Lung (tissue), 12 donors: ENCODE results near the gene POU2F1. TPM values are rescaled to one million over a fixed set of nuclear protein-coding genes. Genes with fewer than 3 reads are reported as not detected.

ENCODE experiments used
- ATAC-seq: fragments of 200-7000 bp; cut with Tn5 transposase; one replicate; pipeline ENCODE4 v1.9.1; 2020; ENCODE audit warnings: moderate number of reproducible peaks; ENCODE audit not compliant: insufficient read depth, low FRiP score
- DNase-seq, 3 donors: peaks; one replicate each; pipeline ENCODE4 v3.0.0-alpha.2; 2013 to 2017
- H3K27ac ChIP-seq, 2 donors: one replicate each; pipeline ENCODE4 v1.5.1; 2013; ENCODE audit warnings: mild to moderate bottlenecking in 2 of 2, moderate library complexity in 2 of 2, control low read depth in 1 of 2, inconsistent platforms in 1 of 2, low read depth in 1 of 2, low read length in 1 of 2
- H3K27me3 ChIP-seq, 3 donors: one replicate each; pipeline ENCODE4 v1.5.1; 2013; ENCODE audit warnings: low read length in 2 of 3; ENCODE audit not compliant: control insufficient read depth in 3 of 3, insufficient read depth in 3 of 3
- H3K36me3 ChIP-seq, 4 donors: one replicate each; pipeline ENCODE4 v1.5.1; 2013; ENCODE audit warnings: low read length in 4 of 4, mild to moderate bottlenecking in 1 of 4, moderate library complexity in 1 of 4; ENCODE audit not compliant: control insufficient read depth in 4 of 4, insufficient read depth in 4 of 4
- H3K4me1 ChIP-seq, 5 donors: one replicate each; pipeline ENCODE4 v1.5.1; 2013; ENCODE audit warnings: low read length in 5 of 5, mild to moderate bottlenecking in 2 of 5, moderate library complexity in 1 of 5; ENCODE audit not compliant: control insufficient read depth in 5 of 5, insufficient read depth in 5 of 5
- H3K4me3 ChIP-seq: one replicate; pipeline ENCODE4 v1.5.1; 2013; ENCODE audit warnings: mild to moderate bottlenecking, control low read depth, moderate library complexity
- H3K9ac ChIP-seq, 2 donors: one replicate each; pipeline ENCODE4 v1.5.1; 2013; ENCODE audit warnings: low read length in 2 of 2, control low read depth in 1 of 2; ENCODE audit not compliant: insufficient read depth in 1 of 2
- H3K9me3 ChIP-seq, 4 donors: one replicate each; pipeline ENCODE4 v1.5.1; 2013; ENCODE audit warnings: low read length in 3 of 4, mild to moderate bottlenecking in 1 of 4, moderate library complexity in 1 of 4; ENCODE audit not compliant: control insufficient read depth in 4 of 4, insufficient read depth in 3 of 4
- CTCF ChIP-seq: IDR thresholded peaks from 2 replicates; pipeline ENCODE4 v1.5.1; 2012; ENCODE audit warnings: mild to moderate bottlenecking; ENCODE audit errors: control extremely low read depth, extremely low read depth
- WGBS, 2 donors: extraction: QIAGEN DNeasy Blood & Tissue Kit; methylation state at CpG; one replicate each; pipeline ENCODE4 v1.1.7; 2013; 5-methylcytosine and 5-hydroxymethylcytosine counted together
- polyA plus RNA-seq, 2 donors: library from polyadenylated mRNA; stranded (reverse); fragments of 200-250 nt; gene quantifications; one replicate each; pipeline ENCODE4 v1.2.1, GENCODE V29; 2013
- total RNA-seq, 2 donors: library from RNA; depleted of rRNA in 1 of 2; stranded (reverse); fragments of >200 nt in 1 of 2; gene quantifications; one replicate each; pipeline ENCODE4 v1.2.1, GENCODE V29; 2014 to 2021
- donor health status: control.
- donor health status: control.
- donor health status: Bipolar disorder and iron deficiency.
- donor health status: healthy.
- donor health status: DM: yes; HTN: yes; CAD: no.

Gene POU2F1
- total and polyA plus RNA-seq, 4 donors: 2.0 to 34.4 (median 8.7) TPM

- Histone ChIP-seq H3K9me3 (no peaks in the 10 kb centered on the region), H3K9ac (no peak overlapping the region), H3K27ac (no peak overlapping the region), H3K36me3 (peaks cover 0 to 9% (median 0%) of the 10 kb centered on the region in 4 donors), H3K4me3 (no peak overlapping the region), H3K4me1 (peaks cover 0 to 2% (median 0%) of the 10 kb centered on the region in 5 donors), H3K27me3 (no peaks in the 10 kb centered on the region)
- ATAC-seq (no peak), DNase-seq (peak in 1 of 3 donors; percentile 17)
- no peak for TF ChIP-seq CTCF
- 49 to 58% methylated on average over 3 of the region's 3 CpGs for WGBS, 2 donors
Observed at GRCh38 chr1:167342846-167343245, 122.2 kb downstream of the POU2F1 start.

- no peak for ATAC-seq
- DNase-seq: no peak
- 90 to 95% methylated on average over 1 of the region's 1 CpG for WGBS, 2 donors
Observed at GRCh38 chr1:167344112-167344511, 123.4 kb downstream of the POU2F1 start.

GRCh38 chr1:167344615-167345385, 124.1 kb downstream of the POU2F1 start:
- H3K4me3 ChIP-seq: no peak overlapping the region
- DNase-seq: no peak
- H3K27me3 ChIP-seq: no peaks in the 10 kb centered on the region
- no peaks in the 10 kb centered on the region for H3K9me3 ChIP-seq
- H3K27ac ChIP-seq: no peak overlapping the region
- peaks cover 0 to 2% (median 0%) of the 10 kb centered on the region in 5 donors for H3K4me1 ChIP-seq
- TF ChIP-seq CTCF: no peak
- H3K36me3 ChIP-seq: peaks cover 0 to 3% (median 0%) of the 10 kb centered on the region in 4 donors
- H3K9ac ChIP-seq: no peak overlapping the region
- 67 to 78% methylated on average over 10 of the region's 10 CpGs for WGBS, 2 donors
- ATAC-seq: no peak

More at GRCh38 chr1:167344112-167344511, 123.4 kb downstream of the POU2F1 start:
- Histone ChIP-seq H3K4me1 (peaks cover 0 to 2% (median 0%) of the 10 kb centered on the region in 5 donors), H3K27ac (no peak overlapping the region), H3K4me3 (no peak overlapping the region), H3K9me3 (no peaks in the 10 kb centered on the region), H3K36me3 (peaks cover 0 to 3% (median 0%) of the 10 kb centered on the region in 4 donors), H3K27me3 (no peaks in the 10 kb centered on the region), H3K9ac (no peak overlapping the region)
- no peak for TF ChIP-seq CTCF
